ENCODE measurements around the gene POLR3H.
A peak's percentile ranks its signal among the peaks of the same experiment; 100 is the strongest.

Gene POLR3H

DNA sequence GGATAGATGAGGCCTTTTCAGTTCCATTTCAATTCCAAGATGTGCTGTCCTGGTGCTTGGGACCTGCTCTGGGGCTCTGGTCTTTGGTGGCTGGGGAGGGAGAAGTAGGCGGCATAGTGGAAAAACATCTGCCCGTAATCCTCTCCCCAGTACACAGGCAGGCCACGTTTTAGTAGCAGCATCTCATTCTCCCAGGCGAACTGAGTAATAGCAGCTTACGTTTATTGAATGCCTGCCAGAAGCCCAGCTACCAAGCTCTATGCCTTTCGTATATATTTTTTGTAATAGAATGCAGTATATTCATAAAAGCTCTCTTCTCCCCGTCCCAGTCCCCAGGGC is 63.9 kb downstream of the POLR3H start:
- no peak for DNase-seq

- peak in 1 of 2 experiments; percentile 48 for DNase-seq
Measured at GRCh38 chr22:41479671-41480396, 64.4 kb downstream of the POLR3H start.

DNA sequence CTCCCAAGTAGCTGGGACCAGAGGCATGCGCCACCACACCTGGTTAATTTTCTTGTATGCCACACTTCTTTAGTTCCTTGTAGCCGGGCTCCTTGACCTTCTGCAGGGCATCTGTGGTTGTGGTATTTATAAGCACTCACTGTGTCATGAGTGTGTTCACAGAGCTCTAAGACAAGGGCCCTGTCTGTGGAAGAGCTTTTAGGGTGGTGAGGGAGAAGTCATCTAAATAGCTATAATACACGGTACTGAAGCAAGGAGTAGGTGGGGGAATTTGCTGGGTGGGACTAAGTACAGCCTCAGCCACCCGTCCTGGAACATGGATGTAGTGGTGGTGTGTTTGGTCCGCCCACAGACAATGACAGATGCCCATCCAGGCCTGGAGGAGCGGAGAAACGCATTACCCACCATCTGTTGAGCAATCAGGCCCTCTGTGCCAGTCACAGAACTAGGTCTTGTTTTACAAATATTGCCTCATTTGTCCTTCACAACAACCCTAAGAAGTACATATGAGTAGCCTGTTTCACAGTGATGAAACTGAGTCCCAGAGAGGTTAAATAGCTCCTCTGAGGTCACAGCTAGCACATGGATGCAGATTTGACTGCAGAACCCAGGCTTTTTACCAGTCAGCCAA is 65.3 kb downstream of the POLR3H start:
- DNase-seq, result no peak

DNA sequence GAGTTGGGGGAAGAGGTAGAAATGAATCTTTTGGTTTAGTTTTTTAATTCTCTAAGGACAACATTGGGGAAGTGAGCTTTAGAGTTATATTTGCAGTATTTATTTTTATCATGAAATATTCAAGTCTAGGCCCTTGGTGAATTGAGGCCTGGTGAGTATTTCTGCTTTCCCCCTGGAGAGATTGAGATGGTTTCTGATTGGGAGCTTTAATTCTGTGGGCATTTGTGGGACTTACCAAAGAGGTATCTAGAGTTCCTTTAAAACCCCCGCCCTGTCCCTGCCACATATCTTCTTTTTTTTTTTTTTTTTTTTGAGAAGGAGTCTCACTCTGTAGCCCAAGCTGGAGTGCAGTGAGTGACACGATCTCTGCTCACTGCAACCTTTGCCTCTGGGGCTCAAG is 65.8 kb downstream of the POLR3H start:
- no peak for DNase-seq
